ENCODE results near the gene ARHGAP15. TPM values are rescaled to one million over a fixed set of nuclear protein-coding genes. Genes with fewer than 3 reads are reported as not detected.

ARHGAP15 gene
- total and polyA plus RNA-seq, 5 experiments from 2014 or later = 130 to 299 (median 217) TPM

DNA sequence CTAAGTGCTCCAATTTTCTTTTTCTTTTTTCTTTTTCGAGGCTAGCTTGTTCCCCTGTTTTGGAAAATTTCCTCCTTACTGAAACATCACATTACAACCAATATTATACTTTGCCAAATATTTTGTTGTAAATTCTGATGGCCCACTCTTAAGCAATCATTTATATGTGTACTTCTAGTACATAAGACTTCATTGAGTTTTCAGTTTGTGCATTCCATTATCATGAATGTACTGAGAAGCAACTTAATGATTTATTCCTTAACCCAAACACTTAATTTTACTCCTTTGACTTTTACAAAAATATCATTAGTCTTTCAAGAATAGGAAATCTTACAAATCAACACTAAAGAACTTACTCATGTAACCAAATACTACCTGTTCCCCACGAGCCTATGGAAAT is 242.4 kb downstream of the ARHGAP15 start:
- Mint-ChIP-seq H3K27me3 (no peaks in the 10 kb centered on the region), H3K27ac (no peak overlapping the region), H3K4me1 (peaks cover 18 to 30% (median 23%) of the 10 kb centered on the region in 4 donors), H3K4me3 (no peak overlapping the region), H3K9me3 (no peaks in the 10 kb centered on the region), H3K36me3 (peaks cover 0 to 42% (median 10%) of the 10 kb centered on the region in 3 donors)
- DNase-seq = no peak
- POLR2A ChIA-PET = no interaction called here
- ATAC-seq = no peak

DNA sequence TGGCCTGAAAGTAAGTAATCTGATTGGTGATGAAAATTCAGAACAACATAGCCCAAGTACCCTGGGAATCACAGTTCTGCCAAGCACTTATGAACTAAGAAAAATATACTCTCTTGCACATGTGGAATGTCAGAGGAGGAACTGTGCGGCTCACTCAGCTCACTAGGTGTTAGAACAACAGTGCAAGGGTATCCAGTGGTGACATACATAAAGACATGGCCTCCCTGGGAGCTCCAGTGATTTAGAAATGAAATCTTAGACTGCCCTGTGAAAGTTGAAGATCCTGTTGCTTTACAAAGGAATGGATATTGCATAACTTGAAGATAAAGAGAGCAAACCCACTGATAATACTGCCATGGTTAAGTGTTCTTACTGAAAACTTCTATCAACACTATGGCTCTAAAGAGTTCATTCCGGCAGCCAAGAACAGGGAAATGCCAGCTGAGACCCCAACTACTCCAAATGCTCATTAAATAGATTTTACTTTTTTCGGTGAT is 246.2 kb downstream of the ARHGAP15 start:
- Mint-ChIP-seq H3K27ac (peak overlapping the region in 1 of 10 donors; percentile 32), H3K36me3 (peaks cover 0 to 34% (median 7%) of the 10 kb centered on the region in 3 donors), H3K4me1 (peaks cover 10 to 29% (median 17%) of the 10 kb centered on the region in 4 donors), H3K27me3 (no peaks in the 10 kb centered on the region), H3K4me3 (no peak overlapping the region), H3K9me3 (no peaks in the 10 kb centered on the region)
- ATAC-seq (no peak), DNase-seq (no peak)
- POLR2A ChIA-PET = no interaction called here

DNA sequence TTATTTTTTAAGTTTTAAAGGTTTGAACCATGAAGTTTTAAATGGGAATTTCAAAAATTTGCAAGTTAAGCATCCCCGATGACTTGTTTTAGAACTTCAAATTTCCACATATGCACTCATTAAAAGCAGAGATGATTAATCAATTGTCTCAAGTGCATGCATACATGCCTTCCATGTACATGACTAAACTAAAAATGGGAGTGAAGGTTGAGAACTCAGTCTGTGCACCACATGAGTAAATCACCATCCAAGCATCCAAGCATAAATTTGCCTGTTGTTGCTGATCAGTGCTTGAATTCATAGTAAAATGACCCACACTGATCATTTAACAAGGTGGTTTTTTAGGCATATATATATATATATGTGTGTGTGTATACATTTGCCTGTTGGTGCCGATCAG is 249.8 kb downstream of the ARHGAP15 start:
- DNase-seq (no peak), ATAC-seq (no peak)
- peaks cover 5 to 36% (median 5%) of the 10 kb centered on the region in 3 donors for H3K36me3 Mint-ChIP-seq
- POLR2A ChIA-PET = no interaction called here
- H3K27me3 Mint-ChIP-seq = no peaks in the 10 kb centered on the region
- no peaks in the 10 kb centered on the region for H3K9me3 Mint-ChIP-seq
- H3K4me3 Mint-ChIP-seq = no peak overlapping the region
- no peak overlapping the region for H3K27ac Mint-ChIP-seq
- H3K4me1 Mint-ChIP-seq = peaks cover 17 to 48% (median 27%) of the 10 kb centered on the region in 4 donors

DNA sequence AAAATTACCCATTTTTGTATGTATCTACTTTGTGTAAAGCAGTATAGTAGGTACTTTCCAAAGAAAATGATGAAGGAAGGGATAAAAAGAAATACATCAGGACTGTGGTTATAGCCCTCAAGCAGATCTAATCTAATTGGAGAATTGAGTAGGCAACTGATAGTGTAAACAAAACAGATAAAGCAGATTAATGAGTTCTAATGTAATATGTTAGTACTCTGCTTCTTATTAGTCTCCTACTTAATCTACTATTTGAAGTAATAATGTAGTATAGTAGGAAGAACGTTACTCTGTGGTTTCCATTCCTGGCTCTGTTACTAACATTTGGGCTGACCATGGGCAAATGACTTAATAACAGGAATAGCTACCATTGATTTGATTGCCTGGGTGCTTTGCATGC is 250.7 kb downstream of the ARHGAP15 start:
- Mint-ChIP-seq H3K36me3 (peaks cover 5 to 36% (median 10%) of the 10 kb centered on the region in 3 donors), H3K27me3 (no peaks in the 10 kb centered on the region), H3K4me3 (no peak overlapping the region), H3K4me1 (peaks cover 17 to 42% (median 26%) of the 10 kb centered on the region in 4 donors), H3K9me3 (no peaks in the 10 kb centered on the region), H3K27ac (no peak overlapping the region)
- DNase-seq = no peak
- POLR2A ChIA-PET = no interaction called here
- ATAC-seq = no peak

DNA sequence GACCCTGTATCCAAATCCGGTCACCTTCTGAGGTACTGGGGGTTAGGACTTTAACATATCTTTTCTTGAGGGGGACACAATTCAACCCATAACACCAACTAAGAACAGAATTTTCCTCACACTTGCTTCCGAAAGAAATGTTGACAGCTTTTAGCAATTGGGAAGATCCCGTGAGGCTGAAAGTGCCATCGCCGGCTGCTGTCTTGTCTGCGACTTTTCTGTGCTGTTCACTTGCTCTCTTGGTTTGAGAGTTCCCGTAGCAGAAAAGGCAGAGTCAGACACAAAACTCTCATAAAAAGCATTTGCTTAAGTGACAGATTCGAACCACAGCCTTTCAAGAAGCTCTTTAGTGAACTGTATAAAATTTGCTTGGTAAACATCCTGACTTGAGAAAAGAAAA is 253.4 kb downstream of the ARHGAP15 start:
- peaks cover 7 to 41% (median 18%) of the 10 kb centered on the region in 4 donors for H3K4me1 Mint-ChIP-seq
- POLR2A ChIA-PET = no interaction called here
- H3K27ac Mint-ChIP-seq = peak overlapping the region in 3 of 10 donors; percentile 41 to 83 (median 60)
- H3K4me3 Mint-ChIP-seq = no peak overlapping the region
- DNase-seq (no peak), ATAC-seq (no peak)
- H3K9me3 Mint-ChIP-seq = no peaks in the 10 kb centered on the region
- no peaks in the 10 kb centered on the region for H3K27me3 Mint-ChIP-seq
- H3K36me3 Mint-ChIP-seq = peaks cover 5 to 38% (median 12%) of the 10 kb centered on the region in 3 donors

DNA sequence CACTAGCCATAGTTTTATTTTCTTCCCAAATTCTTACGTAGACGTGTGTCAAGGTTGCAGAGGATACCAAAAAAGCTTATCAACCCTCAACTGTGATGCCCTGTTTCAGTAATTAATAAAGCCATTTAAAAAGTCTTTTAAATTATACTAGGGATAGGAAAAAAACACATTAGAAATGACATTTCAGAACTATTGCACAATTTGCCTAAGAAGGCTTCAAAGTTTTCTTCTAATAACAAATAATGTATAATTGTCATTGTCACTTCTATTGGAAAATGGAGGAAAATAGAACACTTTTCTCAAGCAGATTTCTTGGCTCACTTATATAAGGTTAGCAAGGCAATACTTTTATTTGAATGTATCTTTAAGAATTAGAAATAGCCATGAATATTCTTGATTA is 253.8 kb downstream of the ARHGAP15 start:
- Mint-ChIP-seq H3K9me3 (no peaks in the 10 kb centered on the region), H3K4me1 (peaks cover 7 to 43% (median 21%) of the 10 kb centered on the region in 4 donors), H3K4me3 (no peak overlapping the region), H3K36me3 (peaks cover 5 to 38% (median 12%) of the 10 kb centered on the region in 3 donors), H3K27me3 (no peaks in the 10 kb centered on the region), H3K27ac (no peak overlapping the region)
- no peak for ATAC-seq
- POLR2A ChIA-PET = no interaction called here
- DNase-seq = no peak

DNA sequence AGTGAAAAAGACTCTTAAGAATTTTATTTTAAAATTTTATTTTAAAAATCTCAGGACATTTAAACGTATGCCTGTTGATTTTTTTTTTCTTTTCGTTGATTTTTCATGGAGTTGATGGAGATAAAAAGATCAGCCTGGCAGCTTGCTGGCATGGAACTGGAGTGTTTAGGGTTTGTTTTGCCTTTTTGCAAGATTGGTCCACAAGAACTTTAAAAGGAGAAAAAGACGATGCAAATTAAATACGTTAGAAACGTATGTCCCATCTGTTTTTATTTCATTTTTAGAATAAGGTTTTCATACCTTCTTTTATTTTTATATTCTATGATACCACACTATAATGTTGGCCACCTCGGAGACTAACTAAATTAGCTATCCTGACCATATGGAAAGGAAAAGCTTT is 254.9 kb downstream of the ARHGAP15 start:
- Mint-ChIP-seq H3K4me1 (peaks cover 5 to 38% (median 22%) of the 10 kb centered on the region in 4 donors), H3K36me3 (peaks cover 5 to 41% (median 12%) of the 10 kb centered on the region in 3 donors), H3K4me3 (no peak overlapping the region), H3K27ac (no peak overlapping the region), H3K9me3 (no peaks in the 10 kb centered on the region), H3K27me3 (no peaks in the 10 kb centered on the region)
- POLR2A ChIA-PET = no interaction called here
- DNase-seq (no peak), ATAC-seq (no peak)

DNA sequence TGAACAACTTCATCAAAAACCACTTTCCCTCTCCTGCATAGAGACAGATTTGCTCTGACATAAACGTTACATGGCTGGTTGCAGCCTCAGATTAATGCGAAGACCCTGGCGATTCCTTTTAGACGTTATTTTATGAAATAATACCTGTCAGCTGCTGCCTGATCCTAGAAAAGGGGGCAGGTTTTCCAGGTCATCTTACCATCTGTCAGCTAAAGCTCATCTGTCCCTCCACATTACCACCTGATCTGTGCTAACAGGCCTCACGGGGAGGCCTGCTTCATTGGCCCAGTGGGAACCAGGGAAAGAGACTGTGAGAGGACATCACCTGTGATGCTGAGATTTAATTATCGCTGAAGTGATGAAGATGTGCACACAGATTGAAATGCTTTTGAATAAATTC is 261.0 kb downstream of the ARHGAP15 start:
- H3K36me3 Mint-ChIP-seq = peaks cover 0 to 50% (median 9%) of the 10 kb centered on the region in 3 donors
- DNase-seq = no peak
- POLR2A ChIA-PET = no interaction called here
- peaks cover 6 to 39% (median 24%) of the 10 kb centered on the region in 4 donors for H3K4me1 Mint-ChIP-seq
- H3K4me3 Mint-ChIP-seq = no peak overlapping the region
- H3K27ac Mint-ChIP-seq = no peak overlapping the region
- H3K9me3 Mint-ChIP-seq = no peaks in the 10 kb centered on the region
- ATAC-seq = no peak
- H3K27me3 Mint-ChIP-seq = no peaks in the 10 kb centered on the region

DNA sequence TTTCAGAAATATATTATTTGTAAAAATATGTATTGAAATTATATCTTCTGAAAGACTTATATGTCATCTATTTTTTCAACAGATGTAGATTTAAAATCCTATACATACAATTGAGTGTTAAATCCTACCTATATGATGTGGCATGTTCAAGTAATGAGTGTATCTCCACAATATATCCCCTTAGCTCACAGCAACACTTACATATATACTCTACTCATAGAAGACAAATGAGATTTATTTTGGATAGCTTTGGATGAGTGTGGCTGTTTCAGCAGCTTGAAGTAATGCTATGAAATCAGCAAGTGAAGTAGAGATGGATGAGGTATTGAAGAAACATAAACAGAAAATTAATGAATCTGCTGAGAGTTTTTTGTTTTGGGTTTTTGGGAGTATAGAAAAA is 263.1 kb downstream of the ARHGAP15 start:
- no peak for DNase-seq
- Mint-ChIP-seq H3K4me1 (peaks cover 16 to 58% (median 31%) of the 10 kb centered on the region in 4 donors), H3K4me3 (no peak overlapping the region), H3K36me3 (peaks cover 0 to 50% (median 9%) of the 10 kb centered on the region in 3 donors), H3K27ac (peak overlapping the region in 1 of 10 donors; percentile 11), H3K9me3 (no peaks in the 10 kb centered on the region), H3K27me3 (no peaks in the 10 kb centered on the region)
- ATAC-seq = no peak
- POLR2A ChIA-PET = no interaction called here

DNA sequence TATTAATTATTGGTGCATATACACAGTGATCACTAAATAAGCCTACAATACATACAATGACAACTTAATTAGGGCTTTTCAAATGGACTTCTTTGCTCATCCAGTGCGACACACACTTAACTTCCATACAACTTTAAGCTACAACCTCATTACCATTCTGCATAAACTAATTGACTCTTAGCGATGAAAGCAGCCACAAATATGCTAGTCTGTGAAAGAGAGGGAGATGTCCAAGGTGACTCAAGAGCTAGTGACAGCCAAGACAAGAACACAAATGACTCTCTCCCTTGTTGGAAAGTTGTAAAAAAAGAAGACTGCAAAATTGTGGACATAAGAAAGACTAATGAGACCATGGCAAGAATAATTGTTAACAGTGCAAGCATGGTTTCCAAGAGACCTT is 264.8 kb downstream of the ARHGAP15 start:
- POLR2A ChIA-PET = interaction anchor here (0.6 kb wide), 1 partner anchor 85 kb away, joined by 6 read pairs; no protein-coding TSS in a partner anchor
- Mint-ChIP-seq H3K9me3 (no peaks in the 10 kb centered on the region), H3K4me3 (no peak overlapping the region), H3K36me3 (peaks cover 0 to 55% (median 9%) of the 10 kb centered on the region in 3 donors), H3K27ac (peak overlapping the region in 1 of 10 donors; percentile 16), H3K27me3 (no peaks in the 10 kb centered on the region), H3K4me1 (peaks cover 19 to 50% (median 33%) of the 10 kb centered on the region in 4 donors)
- ATAC-seq (no peak), DNase-seq (no peak)

DNA sequence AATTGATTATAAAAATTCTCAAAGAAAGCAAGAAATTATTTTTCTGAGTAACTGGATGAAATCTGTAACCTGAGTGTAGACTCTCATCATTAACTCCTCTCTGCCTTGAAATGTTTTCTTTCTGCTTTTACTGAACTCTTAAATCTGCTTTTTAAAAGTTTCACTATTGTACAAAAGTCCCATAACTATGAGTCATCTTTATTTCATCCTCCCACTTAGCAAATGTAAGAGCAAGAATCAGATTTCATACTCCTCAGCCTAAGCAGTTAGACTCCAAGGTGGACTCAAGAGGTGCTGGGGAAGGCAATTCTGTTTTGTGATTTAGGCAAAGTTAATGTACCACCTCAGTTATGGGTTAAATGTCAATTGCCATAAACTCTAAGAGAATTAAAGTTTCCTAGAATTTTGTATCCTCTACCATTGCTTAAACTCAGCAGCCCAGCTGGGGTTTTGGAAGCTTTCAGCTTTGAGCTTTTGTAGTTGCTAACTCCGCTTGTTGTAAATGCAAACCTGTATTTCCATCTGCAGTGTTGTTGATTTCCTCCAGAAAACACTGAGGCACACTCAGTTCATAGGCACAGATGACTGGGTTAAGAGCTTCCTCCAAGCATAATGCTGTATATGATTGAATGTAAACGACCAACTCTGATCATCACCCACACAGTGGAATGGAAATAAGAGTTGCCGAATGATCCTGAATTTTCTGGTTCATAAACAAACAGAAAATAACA is 268.8 kb downstream of the ARHGAP15 start:
- DNase-seq (no peak), ATAC-seq (no peak)
- POLR2A ChIA-PET = no interaction called here
- Mint-ChIP-seq H3K4me1 (peaks cover 16 to 46% (median 32%) of the 10 kb centered on the region in 4 donors), H3K27ac (peak overlapping the region in 3 of 10 donors; percentile 7 to 77 (median 59)), H3K4me3 (no peak overlapping the region), H3K36me3 (peaks cover 0 to 35% (median 0%) of the 10 kb centered on the region in 3 donors), H3K9me3 (no peaks in the 10 kb centered on the region), H3K27me3 (no peaks in the 10 kb centered on the region)

DNA sequence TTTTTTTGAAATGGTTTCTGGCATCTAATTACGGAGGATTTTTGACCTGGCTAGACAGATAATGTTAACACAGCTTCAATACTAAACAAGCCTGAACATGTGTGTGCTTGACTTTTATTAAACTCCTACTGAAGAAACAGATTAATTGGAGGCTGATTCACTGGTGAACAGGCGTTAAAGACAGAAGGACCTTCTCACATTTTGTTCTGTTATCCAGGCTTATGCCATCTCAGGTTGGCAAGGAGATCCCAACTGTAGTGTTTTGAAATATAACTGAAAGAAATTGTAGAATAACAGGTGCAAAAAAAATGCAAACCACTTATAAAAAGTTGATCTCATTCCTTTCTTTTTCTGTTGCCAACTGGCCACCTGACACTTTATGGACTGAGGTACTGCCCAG is 269.6 kb downstream of the ARHGAP15 start:
- ATAC-seq (no peak), DNase-seq (no peak)
- Mint-ChIP-seq H3K27me3 (no peaks in the 10 kb centered on the region), H3K9me3 (no peaks in the 10 kb centered on the region), H3K4me1 (peaks cover 16 to 47% (median 34%) of the 10 kb centered on the region in 4 donors), H3K4me3 (no peak overlapping the region), H3K27ac (peak overlapping the region in 2 of 10 donors; percentile 59 to 77), H3K36me3 (peaks cover 0 to 37% (median 0%) of the 10 kb centered on the region in 3 donors)
- POLR2A ChIA-PET = no interaction called here

DNA sequence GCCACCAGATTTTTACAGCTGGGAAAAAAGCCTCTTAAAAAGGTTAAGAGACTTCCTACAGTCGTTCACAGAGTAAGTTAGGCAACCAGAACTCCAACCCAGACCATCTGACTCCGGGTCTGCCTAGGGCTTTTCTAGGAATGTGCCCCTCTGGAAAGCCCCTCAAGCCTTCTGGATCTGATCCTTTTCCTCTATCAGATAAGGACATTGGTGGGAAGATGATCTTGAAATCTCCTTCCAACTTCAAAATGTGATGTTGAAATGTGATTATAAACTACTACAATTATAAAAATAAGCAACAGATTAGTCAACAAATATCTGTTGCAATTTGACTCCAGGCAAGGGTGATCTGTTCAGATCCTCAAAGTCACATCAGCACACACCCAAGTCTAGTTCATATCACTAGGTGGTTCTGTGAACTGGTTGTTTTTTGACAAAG is 270.4 kb downstream of the ARHGAP15 start:
- ATAC-seq (no peak), DNase-seq (no peak)
- POLR2A ChIA-PET = no interaction called here
- H3K27ac Mint-ChIP-seq = peak overlapping the region in 2 of 10 donors; percentile 42 to 61
- H3K27me3 Mint-ChIP-seq = no peaks in the 10 kb centered on the region
- no peak overlapping the region for H3K4me3 Mint-ChIP-seq
- H3K36me3 Mint-ChIP-seq = peaks cover 0 to 31% (median 0%) of the 10 kb centered on the region in 3 donors
- H3K9me3 Mint-ChIP-seq = no peaks in the 10 kb centered on the region
- peaks cover 18 to 44% (median 34%) of the 10 kb centered on the region in 4 donors for H3K4me1 Mint-ChIP-seq

Data from naive thymus-derived CD8-positive, alpha-beta T cell (primary cell).